ENCODE measurements around the gene GCG.

GRCh38 chr2:162126111-162126519 lies 25.9 kb downstream of the GCG start:
- TF ChIP-seq, protein P1, sequence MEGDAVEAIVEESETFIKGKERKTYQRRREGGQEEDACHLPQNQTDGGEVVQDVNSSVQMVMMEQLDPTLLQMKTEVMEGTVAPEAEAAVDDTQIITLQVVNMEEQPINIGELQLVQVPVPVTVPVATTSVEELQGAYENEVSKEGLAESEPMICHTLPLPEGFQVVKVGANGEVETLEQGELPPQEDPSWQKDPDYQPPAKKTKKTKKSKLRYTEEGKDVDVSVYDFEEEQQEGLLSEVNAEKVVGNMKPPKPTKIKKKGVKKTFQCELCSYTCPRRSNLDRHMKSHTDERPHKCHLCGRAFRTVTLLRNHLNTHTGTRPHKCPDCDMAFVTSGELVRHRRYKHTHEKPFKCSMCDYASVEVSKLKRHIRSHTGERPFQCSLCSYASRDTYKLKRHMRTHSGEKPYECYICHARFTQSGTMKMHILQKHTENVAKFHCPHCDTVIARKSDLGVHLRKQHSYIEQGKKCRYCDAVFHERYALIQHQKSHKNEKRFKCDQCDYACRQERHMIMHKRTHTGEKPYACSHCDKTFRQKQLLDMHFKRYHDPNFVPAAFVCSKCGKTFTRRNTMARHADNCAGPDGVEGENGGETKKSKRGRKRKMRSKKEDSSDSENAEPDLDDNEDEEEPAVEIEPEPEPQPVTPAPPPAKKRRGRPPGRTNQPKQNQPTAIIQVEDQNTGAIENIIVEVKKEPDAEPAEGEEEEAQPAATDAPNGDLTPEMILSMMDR (IDR thresholded peaks at IDR 0.05; ENCODE audit: low read depth, low read length, missing input control) = no peak
- no peak for TF ChIP-seq SP1 (IDR thresholded peaks at IDR 0.05)
- no peak for TF ChIP-seq YY1 (IDR thresholded peaks at IDR 0.05)
- no peak for TF ChIP-seq RAD21 (IDR thresholded peaks at IDR 0.05)
- TF ChIP-seq TAF1 (conservative IDR thresholded peaks at IDR 0.05) = no peak
- TF ChIP-seq REST (IDR thresholded peaks at IDR 0.05) = no peak
- no peak for TF ChIP-seq FOXA1 (IDR thresholded peaks at IDR 0.05)
- no peak for TF ChIP-seq ZBTB33 (IDR thresholded peaks at IDR 0.05)
- TF ChIP-seq JUND (IDR thresholded peaks at IDR 0.05) = no peak
- no peak for TF ChIP-seq GABPA (IDR thresholded peaks at IDR 0.05 in 1 of 2, conservative IDR thresholded peaks at IDR 0.05 in 1 of 2)
- TF ChIP-seq HNF4A (conservative IDR thresholded peaks at IDR 0.05) = no peak
- no peak for TF ChIP-seq MAX (IDR thresholded peaks at IDR 0.05)
- TF ChIP-seq, protein P2, sequence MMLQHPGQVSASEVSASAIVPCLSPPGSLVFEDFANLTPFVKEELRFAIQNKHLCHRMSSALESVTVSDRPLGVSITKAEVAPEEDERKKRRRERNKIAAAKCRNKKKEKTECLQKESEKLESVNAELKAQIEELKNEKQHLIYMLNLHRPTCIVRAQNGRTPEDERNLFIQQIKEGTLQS (IDR thresholded peaks at IDR 0.05) = no peak
- no peak for TF ChIP-seq RXRA (IDR thresholded peaks at IDR 0.05)
